Glomerular endothelial cell (primary cell): ENCODE results near the gene IGFBPL1. TPM values are rescaled to one million over a fixed set of nuclear protein-coding genes. Genes with fewer than 3 reads are reported as not detected.

ENCODE experiments used
- DNase-seq: peaks from one replicate; pipeline ENCODE4 v3.0.0-alpha.2; 2011; ENCODE audit warnings: low read depth, low spot score; ENCODE audit errors: extremely low read depth
- total RNA-seq: library from RNA; depleted of rRNA; stranded (reverse); fragments of >200 nt; gene quantifications from 2 replicates; pipeline ENCODE4 v1.2.3, GENCODE V29; 2015

Gene IGFBPL1
- total RNA-seq, 1 donor from 2014 or later, result 0.35 TPM

- no peak for DNase-seq
Measured at GRCh38 chr9:38358390-38359296, 65.6 kb downstream of the IGFBPL1 start.

GRCh38 chr9:38357350-38358114 lies 66.7 kb downstream of the IGFBPL1 start:
- no peak for DNase-seq

GRCh38 chr9:38356851-38357250 lies 67.4 kb downstream of the IGFBPL1 start:
- no peak for DNase-seq

Other genes starting within 250 kb of the IGFBPL1 start
- gene ALDH1B1, start 31.8 kb downstream of the IGFBPL1 start, total RNA-seq, result 28.9 and 51.0 TPM in 2 replicates
- 0.12 and 0.24 TPM in 2 replicates for gene ANKRD18A, start 196.1 kb upstream of the IGFBPL1 start, total RNA-seq